ENCODE measurements around the gene PAQR4. TPM values are rescaled to one million over a fixed set of nuclear protein-coding genes. Genes with fewer than 3 reads are reported as not detected.

Gene PAQR4
- total and polyA plus RNA-seq, 2 of the 13 experiments (the other 11 are each of a cell fraction or from before 2014, with no cell fraction given): 15.9 to 24.8 TPM

GRCh38 chr16:2968738-2969544 lies at the start of gene PAQR4 (continued):
- TF ChIP-seq ZMYM2 (CRISPR knock-in tag; IDR thresholded peaks at IDR 0.05) (0 out of 2 replicates have a peak, but pooled peaks have one; percentile 18), ZFP36L1 (CRISPR knock-in tag; IDR thresholded peaks at IDR 0.05) (peak; percentile 88), CC2D1A (CRISPR knock-in tag; IDR thresholded peaks at IDR 0.05) (no peak), CREB3 (CRISPR knock-in tag; IDR thresholded peaks at IDR 0.05) (no peak), SP5 (CRISPR knock-in tag; IDR thresholded peaks at IDR 0.05; ENCODE audit: borderline replicate concordance, low read depth) (0 out of 2 replicates have a peak, but pooled peaks have one; percentile 63), ZNF652 (CRISPR knock-in tag; IDR thresholded peaks at IDR 0.05; ENCODE audit: borderline replicate concordance, low read depth) (peak; percentile 32; the same call in 1 of the 2 replicates), ZNF124 (CRISPR knock-in tag; IDR thresholded peaks at IDR 0.05) (peak; percentile 88), ZBTB39 (CRISPR knock-in tag; IDR thresholded peaks at IDR 0.05) (peak; percentile 57; the same call in 1 of the 2 replicates), ZNF562 (CRISPR knock-in tag; IDR thresholded peaks at IDR 0.05; ENCODE audit: borderline replicate concordance) (no peak), UBTF (CRISPR knock-in tag; IDR thresholded peaks at IDR 0.05) (peak; percentile 92), ZNF512B (CRISPR knock-in tag; IDR thresholded peaks at IDR 0.05; ENCODE audit: borderline replicate concordance) (0 out of 2 replicates have a peak, but pooled peaks have one; percentile 58), CEBPZ (IDR thresholded peaks at IDR 0.05; ENCODE audit: low read length) (no peak), POGZ (CRISPR knock-in tag; IDR thresholded peaks at IDR 0.05) (0 out of 2 replicates have a peak, but pooled peaks have one; percentile 59), ARID2 (CRISPR knock-in tag; IDR thresholded peaks at IDR 0.05; ENCODE audit: borderline replicate concordance) (peak; percentile 81; the same call in 1 of the 2 replicates), ZNF136 (CRISPR knock-in tag; IDR thresholded peaks at IDR 0.05; ENCODE audit: low read depth) (peak; percentile 73; the same call in 1 of the 2 replicates)
